HuH-7 (cell line): ENCODE measurements around the gene RPS28.
A peak's percentile ranks its signal among the peaks of the same experiment; 100 is the strongest.
"Not testable (repeated sequence)": the region's sequence is repeated elsewhere in the genome, so short reads cannot be mapped to it uniquely, and the experiment has no call there.

Source experiments
- DNase-seq: peaks from one replicate; pipeline ENCODE4 v3.0.0; 2011; ENCODE audit warnings: low spot score

RPS28 gene

DNA sequence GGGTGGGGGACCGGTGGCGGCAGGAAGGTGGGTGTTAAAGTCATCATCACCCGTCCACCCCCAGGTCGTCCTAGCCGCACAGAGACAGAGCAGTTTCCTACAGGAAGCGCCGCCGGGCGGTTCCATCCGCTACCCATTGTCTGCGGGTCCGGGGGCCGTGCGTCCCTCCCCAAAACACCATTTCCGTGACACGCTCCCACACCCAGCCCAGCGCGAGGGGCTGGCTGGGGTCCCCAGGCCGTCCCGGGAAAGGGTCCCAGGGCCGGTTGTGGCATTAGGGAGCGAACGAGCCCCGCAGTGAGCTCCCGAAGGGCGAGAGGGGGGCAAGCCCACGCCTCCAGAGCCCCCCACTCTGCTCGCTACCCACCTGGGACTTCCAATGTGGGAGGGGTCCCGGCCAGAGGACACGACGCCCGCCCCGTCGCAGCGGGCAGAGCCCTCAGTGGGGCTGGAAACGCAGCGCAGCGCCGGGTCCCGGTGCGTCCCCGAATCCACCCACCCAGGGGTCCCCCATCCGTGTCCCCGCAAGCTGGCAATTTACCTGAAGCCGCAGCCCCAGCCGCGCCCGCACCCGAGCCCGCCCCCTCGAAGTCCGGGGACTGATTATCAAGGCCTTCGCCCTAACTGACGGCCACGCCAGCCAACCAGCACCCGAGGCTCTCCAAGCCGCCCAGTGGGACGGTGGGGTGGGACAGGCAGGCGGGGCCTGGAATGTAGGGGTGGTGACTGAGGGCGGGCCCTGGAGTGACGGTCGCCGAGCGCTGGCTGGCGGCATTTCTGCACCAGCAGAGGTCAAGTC, 21.6 kb downstream of the RPS28 start, which contains the start of gene KANK3:
TSS of gene KANK3 (minus strand) at position 579 of the 799 bp plus-strand sequence. CDS start 5,434 bp downstream, outside the sequence.
- peak; percentile 97 for DNase-seq

DNA sequence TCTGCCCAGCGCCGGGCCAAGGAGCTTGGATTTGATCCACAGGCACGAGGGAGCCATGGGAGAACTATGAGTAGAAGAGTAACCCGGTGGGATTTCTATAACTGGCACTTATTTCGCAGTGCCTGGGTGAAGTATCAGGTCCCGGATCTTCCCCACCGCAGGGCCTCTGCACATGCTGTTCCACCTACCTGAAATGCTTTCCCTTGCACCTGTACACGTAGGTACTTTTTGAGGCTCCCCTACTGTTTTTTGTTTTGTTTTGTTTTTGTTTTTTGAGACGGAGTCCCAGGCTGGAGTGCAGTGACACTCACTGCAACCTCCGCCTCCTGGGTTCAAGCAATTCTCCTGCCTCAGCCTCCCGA, 22.2 kb downstream of the RPS28 start:
- no peak for DNase-seq

DNA sequence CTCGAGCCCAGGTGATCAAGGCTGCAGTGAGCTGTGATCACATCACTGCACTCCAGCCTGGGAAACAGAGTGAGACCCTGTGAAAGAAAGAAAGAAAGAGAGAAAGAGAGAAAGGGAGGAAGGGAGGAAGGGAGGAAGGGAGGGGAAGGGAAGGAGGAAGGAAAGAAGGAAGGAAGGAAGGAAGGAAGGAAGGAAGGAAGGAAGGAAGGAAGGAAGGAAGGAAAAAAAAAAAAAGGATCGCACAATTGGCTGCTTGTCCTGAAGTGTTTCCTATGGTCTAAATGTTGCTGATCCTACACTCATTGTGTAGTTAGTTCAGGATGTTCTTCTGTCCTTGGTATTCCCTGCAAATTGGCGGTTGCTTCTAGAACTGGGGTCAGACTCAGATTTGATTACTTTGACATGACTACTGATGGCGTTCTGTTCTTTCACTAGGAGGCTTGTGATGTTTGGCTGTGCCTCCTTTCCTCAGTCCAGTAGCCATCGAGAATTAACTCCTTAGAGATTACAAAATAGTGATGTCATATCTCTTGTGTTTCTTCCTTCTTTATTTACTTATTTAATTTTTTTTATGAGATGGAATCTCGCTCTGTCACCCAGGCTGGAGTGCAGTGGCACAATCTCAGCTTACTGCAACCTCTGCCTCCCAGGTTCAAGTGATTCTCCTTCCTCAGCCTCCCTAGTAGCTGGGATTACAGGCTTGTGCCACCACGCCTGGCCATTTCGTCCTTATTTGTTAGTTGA, 28.5 kb downstream of the RPS28 start:
- not testable (repeated sequence) for DNase-seq

DNA sequence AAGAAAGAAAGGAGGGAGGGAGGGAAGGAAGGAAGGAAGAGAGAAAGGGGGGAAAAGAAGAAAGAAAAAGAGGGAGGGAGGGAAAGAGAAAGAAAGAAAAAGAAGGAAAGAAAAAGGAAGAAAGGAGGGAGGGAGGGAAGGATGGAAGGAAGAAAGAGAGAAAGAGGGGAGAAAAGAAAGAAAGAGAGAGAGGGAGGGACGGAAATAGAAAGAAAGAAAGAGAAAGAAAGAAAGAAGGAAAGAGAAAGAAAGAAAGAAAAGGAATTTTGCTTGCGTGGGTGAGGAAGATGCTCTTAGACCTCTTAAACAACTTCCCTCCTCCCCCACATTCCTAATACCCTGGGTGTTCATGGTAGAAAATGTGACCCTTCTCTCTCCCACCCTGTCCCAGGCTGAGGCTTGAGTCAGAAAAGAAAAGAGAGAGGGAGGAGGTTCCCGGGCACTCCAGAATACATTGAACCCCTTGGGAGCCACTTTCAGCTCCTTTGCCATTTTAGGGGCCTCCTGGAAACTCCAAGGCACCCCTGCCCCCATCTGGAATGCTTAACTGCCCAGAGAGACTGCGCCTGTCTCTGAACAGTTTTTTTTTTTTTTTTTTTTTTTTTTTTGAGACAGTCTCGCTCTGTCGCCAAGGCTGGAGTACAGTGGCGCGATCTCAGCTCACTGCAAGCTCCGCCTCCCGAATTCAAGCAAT, 31.0 kb downstream of the RPS28 start:
- DNase-seq = no peak

DNA sequence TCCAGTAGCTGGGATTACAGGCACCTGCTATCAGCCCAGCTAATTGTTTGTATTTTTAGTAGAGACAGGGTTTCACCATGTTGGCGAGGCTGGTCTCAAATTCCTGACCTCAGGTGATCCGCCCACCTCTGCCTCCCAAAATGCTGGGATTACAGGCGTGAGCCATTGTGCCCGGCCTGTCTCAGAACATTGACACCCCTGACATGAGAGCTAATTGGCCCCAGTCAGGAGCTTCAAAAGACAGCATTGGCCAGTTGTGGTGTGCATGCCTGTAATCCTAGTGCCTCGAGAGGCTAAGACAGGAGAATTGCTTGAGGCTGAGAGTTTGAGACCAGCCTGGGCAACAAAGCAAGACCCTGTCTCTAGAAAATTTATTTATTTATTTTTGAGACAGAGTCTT, 31.5 kb downstream of the RPS28 start:
- not testable (repeated sequence) for DNase-seq

DNA sequence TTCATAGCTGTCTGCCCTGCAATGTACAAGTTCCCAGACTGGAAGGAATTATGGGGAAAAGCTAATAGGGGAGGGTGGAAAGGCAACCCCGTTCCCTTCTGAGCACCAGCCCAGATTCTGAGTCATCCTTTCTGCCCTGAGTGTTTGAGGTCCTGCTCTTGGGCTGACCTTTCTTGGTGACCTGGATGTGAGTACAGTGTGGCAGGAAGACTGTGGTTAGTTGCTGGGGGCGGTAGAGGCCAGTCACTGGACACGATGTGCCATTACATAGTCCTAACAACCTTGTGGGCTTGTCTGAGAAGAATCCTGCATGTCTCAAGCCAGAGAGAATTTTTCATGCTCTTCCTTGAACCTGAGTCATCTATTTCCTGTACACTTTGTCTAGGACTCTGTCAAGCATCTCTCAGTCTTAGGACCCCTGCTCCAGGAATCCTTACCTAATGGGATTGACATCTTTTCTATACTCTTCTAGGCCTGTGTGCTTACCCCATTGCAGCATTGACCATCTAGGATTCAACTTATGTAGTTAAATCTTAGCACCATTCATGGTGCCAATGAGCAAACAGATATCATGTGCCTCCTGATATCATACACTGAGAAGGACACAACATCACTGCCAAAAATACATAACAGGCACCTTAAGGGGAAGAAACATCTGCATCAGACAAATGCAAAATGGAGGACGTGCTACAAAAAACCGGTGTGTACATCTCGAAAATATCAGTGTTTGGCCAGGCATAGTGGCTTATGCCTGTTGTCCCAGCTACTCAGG, 34.5 kb downstream of the RPS28 start:
- DNase-seq = no peak

DNA sequence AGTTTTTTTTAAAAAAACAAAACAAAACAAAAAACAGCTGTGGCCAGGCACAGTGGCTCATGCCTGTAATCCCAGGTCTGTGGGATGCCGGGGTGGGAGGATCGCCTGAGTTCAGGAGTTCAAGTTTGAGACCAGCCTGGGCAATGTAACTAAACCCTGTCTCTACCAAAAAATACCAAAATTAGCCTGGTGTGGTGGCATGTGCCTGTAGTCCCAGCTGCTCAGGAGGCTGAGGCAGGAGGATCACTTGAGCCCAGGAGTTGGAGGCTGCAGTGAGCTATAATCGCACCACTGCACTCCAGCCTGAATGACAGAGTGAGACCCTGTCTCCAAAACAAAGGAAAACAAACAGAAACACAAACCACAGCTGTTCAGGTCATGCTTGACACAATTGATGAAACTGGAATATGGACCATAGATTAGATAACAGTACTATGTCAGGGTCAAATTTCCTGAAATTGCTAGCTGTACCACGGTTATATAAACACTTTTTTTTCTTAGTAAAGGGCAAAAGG, 35.8 kb downstream of the RPS28 start:
- DNase-seq = no peak

DNA sequence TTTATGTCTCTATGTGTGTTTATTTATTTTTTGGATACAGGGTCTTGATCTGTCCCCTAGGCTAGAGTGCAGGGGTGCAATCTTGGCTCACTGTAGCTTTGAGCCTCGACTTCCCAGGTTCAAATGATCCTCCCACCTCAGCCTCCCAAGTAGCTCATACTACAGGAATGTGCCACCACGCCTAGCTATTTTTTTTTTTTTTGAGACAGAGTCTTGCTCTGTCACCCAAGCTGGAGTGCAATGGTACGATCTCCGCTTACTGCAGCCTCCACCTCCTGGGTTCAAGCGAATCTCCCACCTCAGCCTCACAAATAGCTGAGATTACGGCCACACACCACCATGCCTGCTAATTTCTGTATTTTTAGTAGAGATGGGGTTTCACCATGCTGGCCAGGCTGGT, 37.7 kb downstream of the RPS28 start:
- no peak for DNase-seq

DNA sequence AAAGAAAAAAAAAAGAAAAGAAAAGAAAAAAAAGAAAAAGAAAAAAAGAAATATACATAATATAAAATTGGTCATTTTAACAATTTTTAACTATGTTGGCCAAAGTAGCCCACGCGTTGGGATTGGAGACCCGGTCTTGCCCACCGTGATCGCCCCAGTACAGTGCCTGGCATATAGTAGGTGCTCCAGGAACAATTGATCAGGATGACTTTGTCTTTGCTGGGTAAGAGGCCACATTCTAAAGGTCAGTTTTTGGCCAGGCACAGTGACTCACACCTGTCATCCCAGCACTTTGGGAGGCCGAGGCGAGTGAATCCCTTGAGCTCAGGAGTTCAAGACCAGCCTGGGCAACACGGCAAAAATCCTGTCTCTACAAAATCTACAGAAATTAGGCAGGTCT, 38.9 kb downstream of the RPS28 start:
- DNase-seq = no peak

DNA sequence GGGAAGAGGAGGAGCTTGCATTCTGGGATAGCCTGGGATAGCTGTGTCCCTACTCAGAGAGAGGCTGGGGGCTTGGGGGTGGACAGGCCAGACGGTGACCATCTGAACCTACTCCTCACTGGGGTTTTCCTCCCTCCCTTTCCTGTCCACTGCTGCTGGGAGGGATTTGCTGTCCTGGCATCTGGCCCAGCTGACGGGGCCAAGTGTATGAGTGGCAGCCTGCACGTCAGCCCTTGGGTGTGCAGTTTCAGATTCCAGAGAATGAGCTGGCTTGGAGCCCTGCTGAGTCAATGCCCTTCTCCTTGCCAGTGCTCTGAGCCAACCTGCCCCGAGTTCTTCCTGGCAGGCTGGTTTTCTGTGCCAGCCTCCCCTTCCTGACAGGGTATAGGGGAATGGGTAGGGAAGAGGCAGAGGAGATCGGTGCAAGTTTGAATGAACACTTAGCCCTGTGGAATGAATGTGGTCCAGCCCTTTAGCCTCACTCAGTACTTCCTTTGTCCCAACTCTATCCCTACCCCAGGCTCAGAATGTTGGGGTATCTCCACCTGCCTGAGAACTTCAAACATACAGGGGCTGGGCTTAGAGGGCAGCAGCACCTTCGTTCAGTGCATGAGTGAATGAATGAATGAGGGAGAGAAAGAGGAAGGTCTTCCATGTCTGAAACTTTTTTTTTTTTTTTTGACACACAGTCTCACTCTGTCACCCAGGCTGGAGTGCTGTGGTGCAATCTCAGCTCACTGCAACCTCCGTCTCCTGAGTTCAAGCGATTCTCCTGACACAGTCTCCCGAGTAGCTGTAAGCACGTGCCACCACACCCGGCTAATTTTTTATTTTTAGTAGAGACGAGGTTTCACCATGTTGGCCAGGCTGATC, 40.9 kb downstream of the RPS28 start:
- no peak for DNase-seq

DNA sequence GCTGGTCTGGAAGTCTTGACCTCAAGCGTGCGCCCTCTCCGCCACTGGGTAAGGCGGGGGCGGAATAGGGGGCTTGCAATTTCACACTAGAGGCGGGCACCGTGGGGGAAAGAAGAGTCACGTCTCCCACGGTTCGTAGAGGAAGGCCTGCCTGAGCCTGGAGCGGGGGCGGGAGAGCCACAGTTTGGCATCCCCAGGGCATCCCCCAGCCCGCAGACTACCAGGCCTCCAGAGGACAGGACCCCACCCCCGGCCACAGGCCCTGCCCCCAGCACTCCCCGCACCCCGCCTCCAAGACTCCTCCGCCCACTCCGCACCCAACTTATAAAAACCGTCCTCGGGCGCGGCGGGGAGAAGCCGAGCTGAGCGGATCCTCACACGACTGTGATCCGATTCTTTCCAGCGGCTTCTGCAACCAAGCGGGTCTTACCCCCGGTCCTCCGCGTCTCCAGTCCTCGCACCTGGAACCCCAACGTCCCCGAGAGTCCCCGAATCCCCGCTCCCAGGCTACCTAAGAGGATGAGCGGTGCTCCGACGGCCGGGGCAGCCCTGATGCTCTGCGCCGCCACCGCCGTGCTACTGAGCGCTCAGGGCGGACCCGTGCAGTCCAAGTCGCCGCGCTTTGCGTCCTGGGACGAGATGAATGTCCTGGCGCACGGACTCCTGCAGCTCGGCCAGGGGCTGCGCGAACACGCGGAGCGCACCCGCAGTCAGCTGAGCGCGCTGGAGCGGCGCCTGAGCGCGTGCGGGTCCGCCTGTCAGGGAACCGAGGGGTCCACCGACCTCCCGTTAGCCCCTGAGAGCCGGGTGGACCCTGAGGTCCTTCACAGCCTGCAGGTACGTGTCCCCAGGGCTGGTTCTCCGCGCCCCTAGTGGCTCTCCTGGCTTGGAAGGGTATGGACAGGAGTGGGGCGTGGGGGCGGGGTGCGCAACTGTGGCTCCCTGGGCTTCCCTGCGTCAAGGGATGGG, 42.8 kb downstream of the RPS28 start, which contains the start of gene ANGPTL4:
TSS of gene ANGPTL4 (plus strand) at position 353 of the 969 bp plus-strand sequence. CDS start at position 520, 167 bp downstream.
- peak; percentile 79 for DNase-seq

DNA sequence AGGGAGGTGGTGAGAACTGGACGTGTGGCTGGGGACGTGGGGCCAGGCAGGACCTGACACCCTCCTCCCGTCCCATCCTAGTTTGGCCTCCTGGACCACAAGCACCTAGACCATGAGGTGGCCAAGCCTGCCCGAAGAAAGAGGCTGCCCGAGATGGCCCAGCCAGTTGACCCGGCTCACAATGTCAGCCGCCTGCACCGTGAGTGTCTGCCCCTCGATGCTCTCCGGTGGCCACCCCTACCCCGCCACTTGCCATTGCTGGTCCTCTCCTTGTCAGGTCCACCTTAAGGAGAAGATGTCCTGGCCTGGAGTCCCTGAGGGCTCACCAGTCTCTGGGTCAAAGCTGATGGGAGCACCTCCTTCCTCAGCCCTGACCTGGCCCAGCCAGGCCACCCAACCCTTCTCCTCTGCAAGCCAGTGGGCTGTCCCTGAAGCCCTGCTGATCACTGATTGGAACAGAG, 44.9 kb downstream of the RPS28 start:
- no peak for DNase-seq

DNA sequence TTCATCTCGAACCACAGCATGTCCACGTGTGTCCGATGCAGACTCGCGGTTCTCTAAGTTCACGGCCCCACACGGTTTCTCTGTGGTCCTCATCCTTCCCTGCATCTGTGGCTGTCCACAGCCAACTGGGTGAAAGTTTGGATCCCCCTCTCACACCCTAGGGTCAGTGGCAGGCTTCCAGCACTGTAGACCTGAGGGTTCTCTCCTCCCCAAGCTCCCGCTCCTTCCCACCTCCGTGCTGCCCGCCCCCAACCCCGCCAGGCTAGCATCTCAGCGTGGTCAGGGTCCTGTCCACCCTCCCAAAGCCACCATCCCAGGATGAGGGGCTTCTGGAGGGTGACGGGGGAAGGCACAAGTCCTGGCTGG, 45.6 kb downstream of the RPS28 start:
- no peak for DNase-seq

DNA sequence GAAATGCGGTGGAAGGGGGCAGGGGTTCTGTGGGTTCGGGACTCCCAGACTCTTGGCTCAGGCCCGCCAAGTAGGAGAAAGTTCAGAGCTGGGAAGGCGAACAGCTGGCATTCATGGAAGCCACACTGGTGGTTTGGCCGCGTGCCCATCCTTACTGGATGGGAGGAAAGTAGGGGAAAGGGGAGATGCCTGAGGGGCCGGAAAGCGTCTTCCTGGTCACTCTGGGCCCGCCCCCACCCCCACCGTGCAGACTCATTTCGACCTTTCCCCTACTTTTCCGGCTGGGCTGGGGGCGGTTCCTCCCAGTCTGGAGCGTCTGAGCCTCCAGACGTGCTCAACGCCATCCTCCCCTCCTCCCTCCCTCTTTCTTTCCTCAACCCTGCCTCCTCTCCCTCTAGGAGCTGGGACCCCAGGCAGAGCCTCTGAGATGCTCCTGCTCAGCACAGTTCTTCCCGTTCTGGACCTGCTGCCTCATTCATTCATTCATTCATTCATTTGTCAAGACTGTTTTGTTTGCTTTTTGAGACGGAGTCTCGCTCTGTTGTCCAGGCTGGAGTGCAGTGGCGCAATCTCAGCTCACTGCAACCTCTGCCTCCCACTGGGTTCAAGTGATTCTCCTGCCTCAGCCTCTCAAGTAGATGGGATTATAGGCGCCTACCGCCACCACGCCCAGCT, 46.2 kb downstream of the RPS28 start:
- no peak for DNase-seq

DNA sequence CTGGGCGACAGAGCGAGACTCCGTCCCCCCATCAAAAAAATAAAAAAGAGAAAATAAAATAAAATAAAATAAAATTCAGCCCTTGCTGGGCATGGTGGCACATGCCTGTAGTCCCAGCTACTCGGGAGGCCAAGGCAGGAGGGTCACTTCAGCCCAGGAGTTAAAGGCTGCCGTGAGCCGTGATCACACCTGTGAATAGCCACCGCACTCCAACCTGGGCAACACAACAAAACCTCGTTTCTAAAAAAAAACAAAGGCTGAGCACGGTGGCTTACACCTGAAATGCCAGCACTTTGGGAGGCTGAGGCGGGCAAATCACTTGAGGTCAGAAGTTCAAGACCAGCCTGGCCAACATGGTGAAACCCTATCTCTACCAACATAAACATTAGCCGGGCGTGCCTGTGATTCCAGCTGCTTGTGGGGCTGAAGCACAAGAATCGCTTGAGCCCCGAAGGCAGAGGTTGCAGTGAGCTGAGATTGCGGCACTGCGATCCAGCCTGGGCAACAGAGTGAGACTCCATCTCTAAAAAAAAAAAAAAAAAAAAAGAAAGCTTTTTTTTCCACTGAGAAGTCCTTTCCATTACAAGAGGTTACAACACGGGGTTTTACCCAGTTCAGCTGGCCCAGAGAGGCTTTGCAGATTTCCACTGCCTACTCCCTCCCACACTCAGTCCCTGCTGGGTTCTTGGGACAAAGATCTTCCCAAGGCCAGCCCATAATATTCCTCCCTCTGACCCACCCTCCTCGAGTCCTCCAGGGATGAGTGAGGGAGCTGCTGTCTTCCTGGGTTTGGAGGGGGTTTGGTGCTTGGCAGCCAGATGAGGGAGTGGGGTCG, 49.1 kb downstream of the RPS28 start:
- DNase-seq = no peak

DNA sequence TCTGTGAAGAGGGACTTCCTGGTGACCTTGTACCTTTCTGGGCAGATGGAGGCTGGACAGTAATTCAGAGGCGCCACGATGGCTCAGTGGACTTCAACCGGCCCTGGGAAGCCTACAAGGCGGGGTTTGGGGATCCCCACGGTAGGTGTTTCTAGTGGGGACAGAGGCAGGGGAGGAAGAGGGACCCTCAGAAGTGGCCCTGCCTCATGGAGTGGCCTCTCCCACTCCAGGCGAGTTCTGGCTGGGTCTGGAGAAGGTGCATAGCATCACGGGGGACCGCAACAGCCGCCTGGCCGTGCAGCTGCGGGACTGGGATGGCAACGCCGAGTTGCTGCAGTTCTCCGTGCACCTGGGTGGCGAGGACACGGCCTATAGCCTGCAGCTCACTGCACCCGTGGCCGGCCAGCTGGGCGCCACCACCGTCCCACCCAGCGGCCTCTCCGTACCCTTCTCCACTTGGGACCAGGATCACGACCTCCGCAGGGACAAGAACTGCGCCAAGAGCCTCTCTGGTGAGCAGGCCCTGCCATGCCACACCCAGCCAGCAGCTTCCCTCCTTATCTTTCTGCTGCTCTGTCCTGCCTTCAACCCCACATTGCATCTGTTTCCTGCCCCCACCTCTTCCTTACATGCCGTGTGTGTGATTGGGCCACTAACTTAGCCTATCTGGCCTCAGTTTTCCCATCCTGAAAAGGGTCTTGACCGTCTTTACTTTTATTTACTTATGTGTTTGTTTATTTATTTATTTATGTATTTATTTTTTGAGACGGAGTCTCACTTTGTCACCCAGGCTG, 49.9 kb downstream of the RPS28 start:
- no peak for DNase-seq
